Measurements from ENCODE around the gene TMEM121. TPM values are rescaled to one million over a fixed set of nuclear protein-coding genes. Genes with fewer than 3 reads are reported as not detected.
"Not testable (repeated sequence)": the region's sequence is repeated elsewhere in the genome, so short reads cannot be mapped to it uniquely, and the experiment has no call there.

The TMEM121 gene
- total RNA-seq, 2 experiments from 2014 or later, result 9.6 TPM

DNA sequence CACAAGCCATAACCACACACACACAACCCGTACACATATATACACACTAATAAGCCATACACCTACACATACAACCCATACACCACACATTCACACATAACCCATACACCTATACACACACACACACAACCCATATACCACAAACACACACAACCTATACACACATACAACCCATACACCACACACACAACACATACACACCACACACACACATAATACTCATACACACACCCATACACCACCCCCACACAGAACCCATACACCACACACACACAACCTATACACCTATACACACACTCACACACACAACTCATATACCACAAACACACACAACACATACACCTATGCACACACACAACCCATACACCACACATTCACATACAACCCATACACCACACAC lies 44.1 kb downstream of the TMEM121 start:
- Mint-ChIP-seq H3K36me3 (ENCODE audit: low read depth) (no peaks in the 10 kb centered on the region), H3K4me3 (no peak overlapping the region), H3K4me1 (no peaks in the 10 kb centered on the region), H3K9me3 (peaks cover 29% of the 10 kb centered on the region), H3K27me3 (no peaks in the 10 kb centered on the region), H3K27ac (no peak overlapping the region)
- POLR2A ChIA-PET, result no interaction called here
- CTCF ChIA-PET, result no interaction called here
- no peak for DNase-seq

DNA sequence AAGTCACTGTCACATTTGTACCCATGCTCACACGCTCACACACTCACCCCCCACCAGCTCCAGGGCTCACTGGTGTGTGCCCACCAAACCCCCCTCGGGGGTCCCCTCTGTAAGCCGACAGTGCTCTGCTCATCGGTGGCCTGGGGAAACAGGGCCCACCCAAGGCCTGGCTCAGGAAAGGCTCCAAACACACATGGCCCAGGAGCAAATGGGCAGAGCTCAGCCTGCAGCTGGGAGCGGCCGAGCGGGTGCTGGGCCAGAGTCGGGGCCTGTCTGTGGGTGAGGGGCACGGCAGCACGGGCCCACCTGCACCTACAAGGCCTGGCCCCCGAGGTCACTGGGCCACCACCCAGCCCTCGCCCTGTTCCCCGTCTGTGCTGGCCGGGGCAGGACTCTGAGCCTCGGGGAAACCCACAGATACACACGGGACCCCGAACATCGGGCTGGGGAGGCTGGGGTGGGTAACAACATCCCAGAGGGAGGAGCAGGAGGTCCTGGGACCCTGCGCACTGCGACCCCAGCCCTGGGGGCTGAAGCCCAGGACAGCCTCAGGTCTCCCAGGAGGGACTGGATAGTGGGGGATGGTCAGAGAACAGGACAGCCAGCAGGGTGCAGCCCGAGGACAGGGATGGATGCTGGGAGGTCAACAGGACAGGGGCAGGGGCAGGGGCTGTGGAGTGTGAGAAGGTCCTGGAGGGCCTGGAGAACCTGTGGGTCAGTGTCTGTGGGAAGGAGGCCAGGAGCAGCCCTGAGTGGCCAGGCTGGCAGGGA lies 45.0 kb downstream of the TMEM121 start:
- POLR2A ChIA-PET, H3K4me3 Mint-ChIP-seq: not testable (repeated sequence)

DNA sequence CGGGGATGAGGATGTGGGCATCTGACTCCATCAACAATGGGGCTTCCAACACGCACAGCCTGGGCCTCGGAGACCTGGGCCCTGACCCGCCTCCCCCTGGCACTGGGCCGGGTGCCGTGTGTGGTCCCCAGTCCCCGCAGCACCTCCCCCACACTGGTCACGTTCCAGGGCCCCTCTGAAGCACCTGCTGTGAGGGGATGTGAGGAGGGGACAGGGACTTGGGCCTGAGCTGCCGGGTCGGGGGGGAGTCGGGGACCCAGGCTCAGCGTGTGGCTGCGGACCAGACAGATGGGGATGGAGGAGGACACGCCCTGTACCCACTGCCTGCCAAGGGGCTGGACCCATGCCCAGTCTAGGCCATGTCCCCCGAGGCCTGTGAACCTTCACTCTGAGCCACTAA lies 45.7 kb downstream of the TMEM121 start:
- POLR2A ChIA-PET; H3K36me3 Mint-ChIP-seq (ENCODE audit: low read depth); H3K4me1 Mint-ChIP-seq; DNase-seq; H3K27me3 Mint-ChIP-seq; CTCF ChIA-PET; H3K27ac Mint-ChIP-seq; H3K4me3 Mint-ChIP-seq: not testable (repeated sequence)
- peaks cover 28% of the 10 kb centered on the region for H3K9me3 Mint-ChIP-seq

More for the DNA sequence above, 45.0 kb downstream of the TMEM121 start:
- DNase-seq; H3K27me3 Mint-ChIP-seq; H3K4me1 Mint-ChIP-seq; H3K36me3 Mint-ChIP-seq (ENCODE audit: low read depth); H3K27ac Mint-ChIP-seq; CTCF ChIA-PET: not testable (repeated sequence)
- peaks cover 29% of the 10 kb centered on the region for H3K9me3 Mint-ChIP-seq

GRCh38 chr14:105573841-105574240 lies 47.5 kb downstream of the TMEM121 start:
- H3K4me1 Mint-ChIP-seq, result peaks cover 11% of the 10 kb centered on the region
- H3K4me3 Mint-ChIP-seq; H3K36me3 Mint-ChIP-seq (ENCODE audit: low read depth); H3K27ac Mint-ChIP-seq; CTCF ChIA-PET; DNase-seq; POLR2A ChIA-PET; H3K27me3 Mint-ChIP-seq: not testable (repeated sequence)
- peaks cover 21% of the 10 kb centered on the region for H3K9me3 Mint-ChIP-seq

DNA sequence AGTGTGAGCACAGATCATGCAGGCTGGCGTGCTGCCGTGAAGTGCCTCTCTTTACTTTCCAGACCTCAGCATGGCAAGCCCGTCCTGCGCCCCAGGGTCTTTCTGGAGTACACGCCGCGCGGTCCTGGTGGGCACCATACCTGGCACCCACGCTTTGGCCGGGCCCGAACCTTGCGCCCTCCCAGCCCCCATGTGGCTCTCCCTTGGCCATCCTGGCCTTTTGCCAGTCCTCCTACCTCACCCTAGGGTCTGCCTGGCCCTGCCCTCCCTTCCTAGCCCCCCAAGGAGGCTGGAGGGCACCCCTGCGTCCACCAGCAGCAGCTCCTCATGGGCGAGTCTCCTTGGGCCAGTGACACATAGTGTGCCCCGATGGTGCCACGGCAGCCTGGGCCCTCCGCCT lies 48.0 kb downstream of the TMEM121 start:
- peaks cover 11% of the 10 kb centered on the region for H3K4me1 Mint-ChIP-seq
- CTCF ChIA-PET; H3K27ac Mint-ChIP-seq; H3K36me3 Mint-ChIP-seq (ENCODE audit: low read depth); H3K4me3 Mint-ChIP-seq; POLR2A ChIA-PET; H3K27me3 Mint-ChIP-seq; DNase-seq: not testable (repeated sequence)
- peaks cover 15% of the 10 kb centered on the region for H3K9me3 Mint-ChIP-seq

GRCh38 chr14:105575016-105575700 lies 48.8 kb downstream of the TMEM121 start:
- H3K27ac Mint-ChIP-seq; CTCF ChIA-PET; H3K4me3 Mint-ChIP-seq; H3K36me3 Mint-ChIP-seq (ENCODE audit: low read depth); DNase-seq; POLR2A ChIA-PET; H3K27me3 Mint-ChIP-seq; H3K9me3 Mint-ChIP-seq: not testable (repeated sequence)
- peaks cover 11% of the 10 kb centered on the region for H3K4me1 Mint-ChIP-seq

DNA sequence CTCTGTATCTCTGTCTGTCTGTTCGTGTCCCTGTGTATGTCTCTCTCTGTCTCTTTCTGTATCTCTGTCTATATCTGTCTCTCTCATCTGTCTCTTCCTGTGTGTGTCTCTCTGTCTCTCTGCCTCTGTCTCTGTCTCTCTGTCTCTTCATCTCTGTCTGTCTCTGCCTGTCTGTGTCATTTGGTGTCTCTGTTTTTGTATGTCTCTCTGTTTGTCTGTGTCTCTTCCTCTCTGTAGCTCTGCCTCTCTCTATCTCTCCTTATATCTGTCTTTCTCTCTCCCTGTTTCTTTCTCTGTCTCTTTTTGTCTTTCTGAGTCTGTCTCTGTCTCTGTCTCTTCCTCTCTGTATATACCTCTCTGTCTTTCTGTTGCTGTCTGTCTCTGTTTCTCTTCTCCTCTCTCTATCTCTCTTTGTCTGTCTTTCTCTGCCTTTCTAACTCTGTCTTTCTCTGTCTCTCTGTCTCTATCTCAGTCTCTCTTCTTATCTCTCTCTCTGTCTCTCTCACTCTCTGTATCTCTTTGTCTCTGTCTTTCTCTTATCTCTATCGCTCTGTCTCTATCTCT lies 50.2 kb downstream of the TMEM121 start:
- ChIA-PET CTCF (no interaction called here), POLR2A (no interaction called here)
- H3K9me3 Mint-ChIP-seq, result no peaks in the 10 kb centered on the region
- no peak for DNase-seq
- no peak overlapping the region for H3K4me3 Mint-ChIP-seq
- H3K27me3 Mint-ChIP-seq, result no peaks in the 10 kb centered on the region
- peaks cover 11% of the 10 kb centered on the region for H3K4me1 Mint-ChIP-seq
- no peaks in the 10 kb centered on the region for H3K36me3 Mint-ChIP-seq (ENCODE audit: low read depth)
- H3K27ac Mint-ChIP-seq, result no peak overlapping the region

DNA sequence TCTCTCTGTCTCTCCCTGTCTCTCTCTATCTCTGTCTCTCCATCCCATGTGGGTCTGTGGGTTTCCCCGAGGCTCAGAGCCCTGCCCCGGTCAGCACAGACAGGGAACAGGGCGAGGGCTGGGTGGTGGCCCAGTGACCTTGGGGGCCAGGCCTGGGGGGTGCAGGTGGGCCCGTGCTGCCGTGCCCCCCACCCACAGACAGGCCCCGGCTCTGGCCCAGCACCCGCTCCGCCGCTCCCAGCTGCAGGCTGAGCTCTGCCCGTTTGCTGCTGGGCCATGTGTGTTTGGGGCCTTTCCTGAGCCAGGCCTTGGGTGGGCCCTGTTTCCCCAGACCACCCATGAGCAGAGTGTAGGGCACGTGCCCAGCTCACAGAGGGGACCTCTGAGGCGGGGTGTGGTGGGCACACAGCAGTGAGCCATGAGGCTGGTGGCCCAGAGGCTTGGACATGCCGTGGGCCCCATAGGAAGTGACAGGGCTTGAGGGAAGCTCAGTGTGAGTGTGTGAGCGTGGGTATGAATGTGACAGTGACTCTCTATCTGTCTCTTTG lies 51.0 kb downstream of the TMEM121 start:
- ChIA-PET POLR2A (no interaction called here), CTCF (no interaction called here)
- peaks cover 11% of the 10 kb centered on the region for H3K4me1 Mint-ChIP-seq
- H3K27me3 Mint-ChIP-seq, result no peaks in the 10 kb centered on the region
- H3K4me3 Mint-ChIP-seq, result no peak overlapping the region
- no peak for DNase-seq
- H3K27ac Mint-ChIP-seq, result no peak overlapping the region
- no peaks in the 10 kb centered on the region for H3K36me3 Mint-ChIP-seq (ENCODE audit: low read depth)
- no peaks in the 10 kb centered on the region for H3K9me3 Mint-ChIP-seq

GRCh38 chr14:105578070-105578469 lies 51.7 kb downstream of the TMEM121 start:
- no peaks in the 10 kb centered on the region for H3K9me3 Mint-ChIP-seq
- POLR2A ChIA-PET, result no interaction called here
- no peak for DNase-seq
- H3K36me3 Mint-ChIP-seq (ENCODE audit: low read depth), result no peaks in the 10 kb centered on the region
- no peak overlapping the region for H3K4me3 Mint-ChIP-seq
- CTCF ChIA-PET, result no interaction called here
- no peak overlapping the region for H3K27ac Mint-ChIP-seq
- no peaks in the 10 kb centered on the region for H3K27me3 Mint-ChIP-seq
- peaks cover 11% of the 10 kb centered on the region for H3K4me1 Mint-ChIP-seq

DNA sequence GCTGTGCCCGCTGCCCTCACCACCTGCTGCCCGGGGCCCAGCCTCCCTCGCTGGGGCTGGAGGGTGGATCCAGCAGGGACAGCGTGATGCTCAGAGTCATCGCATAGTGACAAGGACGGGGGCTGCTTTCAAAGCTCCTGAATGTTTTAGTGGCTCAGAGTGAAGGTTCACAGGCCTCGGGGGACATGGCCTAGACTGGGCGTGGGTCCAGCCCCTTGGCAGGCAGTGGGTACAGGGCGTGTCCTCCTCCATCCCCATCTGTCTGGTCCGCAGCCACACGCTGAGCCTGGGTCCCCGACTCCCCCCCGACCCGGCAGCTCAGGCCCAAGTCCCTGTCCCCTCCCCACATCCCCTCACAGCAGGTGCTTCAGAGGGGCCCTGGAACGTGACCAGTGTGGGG lies 52.8 kb downstream of the TMEM121 start:
- H3K27ac Mint-ChIP-seq; H3K27me3 Mint-ChIP-seq; CTCF ChIA-PET; H3K9me3 Mint-ChIP-seq; DNase-seq; H3K4me3 Mint-ChIP-seq; POLR2A ChIA-PET; H3K36me3 Mint-ChIP-seq (ENCODE audit: low read depth): not testable (repeated sequence)
- peaks cover 11% of the 10 kb centered on the region for H3K4me1 Mint-ChIP-seq

Other genes starting within 250 kb of the TMEM121 start
- 10 to 100 TPM; 37.4 to 40.7 TPM for gene BRF1, start 225.6 kb upstream of the TMEM121 start, total RNA-seq
- gene PACS2, start 211.8 kb upstream of the TMEM121 start, total RNA-seq, result 10 to 100 TPM; 28.3 to 29.9 TPM
- gene TEX22, start 128.0 kb upstream of the TMEM121 start, total RNA-seq, result 1 to 10 TPM; 2.6 to 4.4 TPM
- 100 to 1,000 TPM in 1 of 2 experiments, 10 to 100 TPM in 1; 98.5 to 103 TPM for gene MTA1, start 106.8 kb upstream of the TMEM121 start, total RNA-seq
- gene CRIP2, start 51.8 kb upstream of the TMEM121 start, total RNA-seq, result 1 to 10 TPM; 1.8 to 1.9 TPM
- gene CRIP1, start 39.7 kb upstream of the TMEM121 start, total RNA-seq, result 100 to 1,000 TPM; 875 to 883 TPM
- 10 to 100 TPM; 44.1 to 47.0 TPM for gene TEDC1, start 35.3 kb upstream of the TMEM121 start, total RNA-seq

All from activated CD4-positive, alpha-beta memory T cell treated with anti-CD3 and anti-CD28 coated beads, Interleukin-2, amount 10 ng/mL, durations not matched to agents 7 days and 5 days (primary cell).